Endothelial cell of umbilical vein (primary cell): ENCODE results near the gene ARL8B. TPM values are rescaled to one million over a fixed set of nuclear protein-coding genes. Genes with fewer than 3 reads are reported as not detected.

Experiments used
- BruUV-seq: library from RNA; stranded (reverse); fragments of 400-500 nt; replicated peaks from 2 replicates; lab custom pipeline; 2021; lab: Mats Ljungman, UMichigan
- CTCF ChIA-PET: fragments of 300-600, 350-600 bp; sonication (Branson Sonifier 250); formaldehyde crosslinking; loops from one replicate; lab custom pipeline; 2021; ENCODE audit warnings: antibody characterized with exemption, inconsistent platforms; lab: Charles Lee
- POLR2A ChIA-PET: fragments of 300-600, 350-600 bp; sonication (Branson Sonifier 250); formaldehyde crosslinking; loops from one replicate; lab custom pipeline; 2021; ENCODE audit warnings: antibody characterized with exemption, inconsistent platforms; lab: Charles Lee
- DNase-seq: peaks from one replicate; pipeline ENCODE4 v3.0.0-alpha.2; 2011; ENCODE audit warnings: low read depth, low spot score
- FAIRE-seq: peaks from 2 replicates; lab custom pipeline; 2011; peaks lifted over from hg19 to GRCh38; lab: Jason Lieb, UNC
- H2AFZ ChIP-seq: 2 replicates; pipeline ENCODE4 v1.6.0; 2012; ENCODE audit warnings: low read depth, low read length, control low read depth, inconsistent platforms
- H3K27ac ChIP-seq: 2 replicates; pipeline ENCODE4 v1.5.1; 2011; ENCODE audit warnings: low read depth, mild to moderate bottlenecking, control low read depth, low read length, moderate library complexity; ENCODE audit not compliant: insufficient read depth
- H3K27me3 ChIP-seq, 2 experiments: 2 replicates each; pipeline versions ENCODE4 v1.6.0 to v1.6.1; 2011; ENCODE audit warnings: low read length in 2 of 2, mixed read lengths in 1 of 2; ENCODE audit not compliant: control insufficient read depth in 2 of 2, insufficient read depth in 2 of 2
- H3K36me3 ChIP-seq, 2 experiments: 2 replicates in 1 of 2; 3 replicates in 1 of 2; pipeline ENCODE4 v1.5.1; 2011; ENCODE audit warnings: low read length in 2 of 2, mild to moderate bottlenecking in 1 of 2, moderate library complexity in 1 of 2; ENCODE audit not compliant: control insufficient read depth in 2 of 2, insufficient read depth in 2 of 2; ENCODE audit errors: extremely low read depth in 1 of 2
- H3K4me1 ChIP-seq: 3 replicates; pipeline ENCODE4 v1.5.1; 2011; ENCODE audit warnings: mild to moderate bottlenecking, low read length; ENCODE audit not compliant: control insufficient read depth, insufficient read depth; ENCODE audit errors: extremely low read depth
- H3K4me2 ChIP-seq: 2 replicates; pipeline ENCODE4 v1.6.1; 2011; ENCODE audit warnings: low read length, control low read depth, mixed read lengths; ENCODE audit not compliant: insufficient read depth
- H3K4me3 ChIP-seq, 3 experiments: fragments of 200-600 bp in 1 of 3; sonication (generic), shearing (Covaris generic) in 1 of 3; replicated peaks in 1 of 3; 2 replicates each; pipeline ENCODE4 v1.5.1; 2011 to 2016; ENCODE audit warnings: control low read depth in 3 of 3, low read length in 3 of 3, mild to moderate bottlenecking in 2 of 3, inconsistent platforms in 1 of 3, low read depth in 1 of 3, moderate library complexity in 1 of 3; ENCODE audit not compliant: insufficient read depth in 1 of 3
- H3K79me2 ChIP-seq: 2 replicates; pipeline ENCODE4 v1.6.0; 2012; ENCODE audit warnings: low read length, inconsistent platforms; ENCODE audit not compliant: control insufficient read depth, insufficient read depth
- H3K9ac ChIP-seq: replicated peaks from 2 replicates; pipeline ENCODE3; 2011; ENCODE audit warnings: low read length, control low read depth; ENCODE audit not compliant: insufficient read depth; ENCODE audit errors: extremely low read depth
- H3K9me1 ChIP-seq: replicated peaks from 3 replicates; pipeline ENCODE4 v1.6.0; 2011; ENCODE audit warnings: mild to moderate bottlenecking, low read length; ENCODE audit not compliant: control insufficient read depth, insufficient read depth; ENCODE audit errors: extremely low read depth
- H3K9me3 ChIP-seq: replicated peaks from 2 replicates; pipeline ENCODE4 v1.5.1; 2012; ENCODE audit warnings: low read length, inconsistent platforms; ENCODE audit not compliant: control insufficient read depth, insufficient read depth
- H4K20me1 ChIP-seq: replicated peaks from 2 replicates; pipeline ENCODE3; 2011; ENCODE audit warnings: mild to moderate bottlenecking, low read length; ENCODE audit not compliant: control insufficient read depth, insufficient read depth; ENCODE audit errors: extremely low read depth
- EZH2 ChIP-seq: IDR thresholded peaks from 2 replicates; pipeline ENCODE4 v1.6.1; 2012; ENCODE audit warnings: borderline replicate concordance, low read depth, mild to moderate bottlenecking, moderate library complexity, low read length, inconsistent platforms; ENCODE audit not compliant: severe bottlenecking
- FOS ChIP-seq: IDR thresholded peaks from 2 replicates; pipeline ENCODE4 v1.6.1; 2011; ENCODE audit warnings: mild to moderate bottlenecking, low read length, moderate library complexity, borderline replicate concordance; ENCODE audit not compliant: insufficient read depth
- GATA2 ChIP-seq: IDR thresholded peaks from 2 replicates; pipeline ENCODE4 v1.7.0; 2011; ENCODE audit warnings: low read depth, mild to moderate bottlenecking, moderate library complexity, mixed read lengths, low read length; ENCODE audit not compliant: insufficient read length, insufficient read depth
- JUN ChIP-seq: IDR thresholded peaks from 2 replicates; pipeline ENCODE4 v1.6.1; 2011; ENCODE audit warnings: borderline replicate concordance, low read depth; ENCODE audit not compliant: insufficient read length, insufficient read depth
- MYC ChIP-seq: IDR thresholded peaks from one replicate; pipeline ENCODE4 v1.6.1; 2011; ENCODE audit warnings: mild to moderate bottlenecking, low read depth, low read length
- POLR2AphosphoS5 ChIP-seq: IDR thresholded peaks from 2 replicates; pipeline ENCODE4 v1.6.1; 2012; ENCODE audit warnings: low read depth, mild to moderate bottlenecking, control low read depth, low read length, moderate library complexity; ENCODE audit not compliant: insufficient read depth
- dilution Hi-C: fragments of 300-500 bp; cut with MboI; formaldehyde crosslinking; loops from one replicate; pipeline ENCODE4 v1.15.0; 2019; ENCODE audit warnings: low sequenced_read_pairs; ENCODE audit not compliant: extremely low pct_ligation_motif_present
- intact Hi-C: fragments of 100-400 bp; cut with micrococcal nuclease; formaldehyde crosslinking; loops from one replicate; pipeline ENCODE4 v1.10.0; 2022
- polyA plus RNA-seq, 4 experiments: library from polyadenylated mRNA; depleted of rRNA in 3 of 4; stranded (reverse) in 3 of 4; unstranded in 1 of 4; fragments of >200 nt; gene quantifications; 2 replicates each; pipeline versions ENCODE4 v1.2.1 to v1.2.3, GENCODE V29; 2011 to 2012; ENCODE audit warnings: missing spikeins in 1 of 4
- total RNA-seq: library from RNA; stranded (reverse); gene quantifications from 2 replicates; pipeline ENCODE4 v1.2.3, GENCODE V29; 2021
- TF ChIP-seq, protein P1 (sequence below), 2 donors: IDR thresholded peaks; 1 replicate in 1 of 2; 2 replicates in 1 of 2; pipeline ENCODE4 v1.5.1; 2011; ENCODE audit warnings: low read length in 2 of 2, mild to moderate bottlenecking in 2 of 2, moderate library complexity in 2 of 2, control low read depth in 1 of 2, inconsistent platforms in 1 of 2, low read depth in 1 of 2; ENCODE audit not compliant: insufficient read depth in 1 of 2; ENCODE audit errors: extremely low read depth in 1 of 2
- TF ChIP-seq, protein P2 (sequence below): IDR thresholded peaks from 2 replicates; pipeline ENCODE4 v1.6.1; 2011; ENCODE audit not compliant: insufficient read depth, insufficient read length

The ARL8B gene
- total and polyA plus RNA-seq, 2 donors (not counting 3 experiments of a cell fraction or from before 2014, with no cell fraction given): 32.1 to 58.2 TPM

DNA sequence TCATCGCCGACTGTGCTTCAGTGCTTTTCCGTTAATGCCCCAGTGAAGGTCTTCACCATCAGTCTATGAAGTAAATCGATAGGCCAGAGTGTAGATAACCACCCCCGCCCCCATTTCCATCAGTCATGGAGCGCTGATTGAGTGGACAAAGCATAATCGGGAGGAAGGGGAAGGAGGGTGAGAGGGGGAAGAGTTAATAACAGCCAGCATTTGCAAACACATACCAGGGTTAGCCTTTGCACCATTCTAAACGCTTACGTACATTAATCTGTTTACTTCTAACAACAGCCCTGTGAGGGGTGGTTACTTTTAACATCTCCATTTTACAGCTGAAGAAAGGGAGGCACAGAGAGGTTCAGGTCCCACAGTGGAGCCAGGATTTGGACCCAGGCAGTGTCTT is 92.3 kb downstream of the ARL8B start:
- Histone ChIP-seq H4K20me1 (peaks cover 2% of the 10 kb centered on the region), H3K4me2 (no peak overlapping the region), H3K36me3 (peaks cover 32 to 53% of the 10 kb centered on the region in 2 experiments), H3K4me1 (no peaks in the 10 kb centered on the region), H3K9me1 (no peaks in the 10 kb centered on the region), H3K4me3 (no peak overlapping the region), H3K9ac (no peak overlapping the region), H3K9me3 (no peaks in the 10 kb centered on the region), H2AFZ (no peak overlapping the region), H3K27me3 (no peaks in the 10 kb centered on the region), H3K27ac (no peak overlapping the region), H3K79me2 (no peaks in the 10 kb centered on the region)
- BruUV-seq: no TSS peak
- FAIRE-seq (no peak), DNase-seq (no peak)
- intact Hi-C loops: no loop called here
- CTCF ChIA-PET: no interaction called here
- dilution Hi-C loops: no loop called here
- POLR2A ChIA-PET: no interaction called here
- TF ChIP-seq, protein P1, sequence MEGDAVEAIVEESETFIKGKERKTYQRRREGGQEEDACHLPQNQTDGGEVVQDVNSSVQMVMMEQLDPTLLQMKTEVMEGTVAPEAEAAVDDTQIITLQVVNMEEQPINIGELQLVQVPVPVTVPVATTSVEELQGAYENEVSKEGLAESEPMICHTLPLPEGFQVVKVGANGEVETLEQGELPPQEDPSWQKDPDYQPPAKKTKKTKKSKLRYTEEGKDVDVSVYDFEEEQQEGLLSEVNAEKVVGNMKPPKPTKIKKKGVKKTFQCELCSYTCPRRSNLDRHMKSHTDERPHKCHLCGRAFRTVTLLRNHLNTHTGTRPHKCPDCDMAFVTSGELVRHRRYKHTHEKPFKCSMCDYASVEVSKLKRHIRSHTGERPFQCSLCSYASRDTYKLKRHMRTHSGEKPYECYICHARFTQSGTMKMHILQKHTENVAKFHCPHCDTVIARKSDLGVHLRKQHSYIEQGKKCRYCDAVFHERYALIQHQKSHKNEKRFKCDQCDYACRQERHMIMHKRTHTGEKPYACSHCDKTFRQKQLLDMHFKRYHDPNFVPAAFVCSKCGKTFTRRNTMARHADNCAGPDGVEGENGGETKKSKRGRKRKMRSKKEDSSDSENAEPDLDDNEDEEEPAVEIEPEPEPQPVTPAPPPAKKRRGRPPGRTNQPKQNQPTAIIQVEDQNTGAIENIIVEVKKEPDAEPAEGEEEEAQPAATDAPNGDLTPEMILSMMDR (IDR thresholded peaks at IDR 0.05; ENCODE audit: extremely low read depth in 1 of 2, insufficient read depth in 1 of 2, low read depth in 1 of 2, low read length in 2 of 2): no peak
- TF ChIP-seq JUN (no peak), FOS (no peak), EZH2 (no peak), GATA2 (no peak), MYC (no peak), POLR2AphosphoS5 (no peak)
- TF ChIP-seq, protein P2, sequence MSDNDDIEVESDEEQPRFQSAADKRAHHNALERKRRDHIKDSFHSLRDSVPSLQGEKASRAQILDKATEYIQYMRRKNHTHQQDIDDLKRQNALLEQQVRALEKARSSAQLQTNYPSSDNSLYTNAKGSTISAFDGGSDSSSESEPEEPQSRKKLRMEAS: no peak
